Thymus (tissue), 11 donors: Measurements from ENCODE around the gene ARID1B. TPM values are rescaled to one million over a fixed set of nuclear protein-coding genes. Genes with fewer than 3 reads are reported as not detected.

ENCODE experiments used
- DNase-seq, 9 donors: peaks; one replicate each; pipeline ENCODE4 v3.0.0-alpha.2; 2013; ENCODE audit warnings: low spot score in 9 of 9, low read depth in 6 of 9, missing footprints in 1 of 9
- H3K27ac ChIP-seq, 2 donors: one replicate each; pipeline ENCODE4 v1.5.1; 2013; ENCODE audit warnings: control low read depth in 1 of 2, low read depth in 1 of 2, low read length in 1 of 2, mild to moderate bottlenecking in 1 of 2, moderate library complexity in 1 of 2
- H3K27me3 ChIP-seq, 2 donors: one replicate each; pipeline ENCODE4 v1.5.1; 2013; ENCODE audit warnings: low read length in 1 of 2; ENCODE audit not compliant: control insufficient read depth in 2 of 2, insufficient read depth in 1 of 2
- H3K36me3 ChIP-seq, 2 donors: one replicate each; pipeline ENCODE4 v1.5.1; 2013; ENCODE audit warnings: low read length in 1 of 2, mild to moderate bottlenecking in 1 of 2, moderate library complexity in 1 of 2; ENCODE audit not compliant: control insufficient read depth in 2 of 2, insufficient read depth in 2 of 2
- H3K4me1 ChIP-seq, 2 donors: one replicate each; pipeline ENCODE4 v1.5.1; 2013; ENCODE audit warnings: low read length in 2 of 2; ENCODE audit not compliant: control insufficient read depth in 2 of 2, insufficient read depth in 2 of 2
- H3K4me3 ChIP-seq, 2 donors: one replicate each; pipeline ENCODE4 v1.5.1; 2013; ENCODE audit warnings: low read length in 2 of 2, control low read depth in 1 of 2, mild to moderate bottlenecking in 1 of 2
- H3K9me3 ChIP-seq, 2 donors: one replicate each; pipeline ENCODE4 v1.5.1; 2013; ENCODE audit warnings: low read length in 1 of 2, mild to moderate bottlenecking in 1 of 2; ENCODE audit not compliant: control insufficient read depth in 2 of 2, insufficient read depth in 1 of 2
- WGBS: extraction: QIAGEN DNeasy Blood & Tissue Kit; methylation state at CpG from one replicate; pipeline ENCODE4 v1.1.7; 2013; 5-methylcytosine and 5-hydroxymethylcytosine counted together
- polyA plus RNA-seq: library from polyadenylated mRNA; stranded (reverse); fragments of 200-250 nt; gene quantifications from one replicate; pipeline ENCODE4 v1.2.3, GENCODE V29; 2013
- total RNA-seq: library from RNA; stranded (reverse); fragments of 120-200 nt; gene quantifications from one replicate; pipeline ENCODE4 v1.2.4, GENCODE V29; 2013
- donor health status: healthy.

The ARID1B gene
- total and polyA plus RNA-seq, 2 donors, result 24.0 to 26.5 TPM

DNA sequence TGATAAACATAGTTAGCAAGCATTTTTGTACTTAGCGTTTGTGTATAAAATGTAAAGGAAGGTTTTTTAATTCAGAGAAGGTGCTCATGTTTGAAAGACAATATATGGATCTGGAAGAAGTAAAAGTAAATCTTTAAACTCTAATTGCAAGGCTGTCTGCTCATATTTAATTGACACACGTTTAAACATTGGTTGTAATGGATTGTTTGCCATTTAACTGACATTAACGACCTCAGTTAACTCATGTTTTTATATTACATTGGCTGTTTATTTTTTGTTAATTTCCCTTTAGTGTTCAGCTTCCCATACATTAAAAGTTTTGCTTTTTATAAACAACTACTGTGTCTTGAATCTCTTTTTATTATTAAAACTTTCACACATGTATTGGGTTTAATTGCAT is 208.1 kb downstream of the ARID1B start:
- no peak for DNase-seq
- H3K27me3 ChIP-seq, result no peaks in the 10 kb centered on the region
- no peak overlapping the region for H3K4me3 ChIP-seq
- H3K27ac ChIP-seq, result no peak overlapping the region
- H3K4me1 ChIP-seq, result peaks cover 5 to 15% of the 10 kb centered on the region in 2 donors
- no peaks in the 10 kb centered on the region for H3K9me3 ChIP-seq
- WGBS, result 97% methylated on average over 3 of the region's 3 CpGs
- H3K36me3 ChIP-seq, result no peaks in the 10 kb centered on the region

DNA sequence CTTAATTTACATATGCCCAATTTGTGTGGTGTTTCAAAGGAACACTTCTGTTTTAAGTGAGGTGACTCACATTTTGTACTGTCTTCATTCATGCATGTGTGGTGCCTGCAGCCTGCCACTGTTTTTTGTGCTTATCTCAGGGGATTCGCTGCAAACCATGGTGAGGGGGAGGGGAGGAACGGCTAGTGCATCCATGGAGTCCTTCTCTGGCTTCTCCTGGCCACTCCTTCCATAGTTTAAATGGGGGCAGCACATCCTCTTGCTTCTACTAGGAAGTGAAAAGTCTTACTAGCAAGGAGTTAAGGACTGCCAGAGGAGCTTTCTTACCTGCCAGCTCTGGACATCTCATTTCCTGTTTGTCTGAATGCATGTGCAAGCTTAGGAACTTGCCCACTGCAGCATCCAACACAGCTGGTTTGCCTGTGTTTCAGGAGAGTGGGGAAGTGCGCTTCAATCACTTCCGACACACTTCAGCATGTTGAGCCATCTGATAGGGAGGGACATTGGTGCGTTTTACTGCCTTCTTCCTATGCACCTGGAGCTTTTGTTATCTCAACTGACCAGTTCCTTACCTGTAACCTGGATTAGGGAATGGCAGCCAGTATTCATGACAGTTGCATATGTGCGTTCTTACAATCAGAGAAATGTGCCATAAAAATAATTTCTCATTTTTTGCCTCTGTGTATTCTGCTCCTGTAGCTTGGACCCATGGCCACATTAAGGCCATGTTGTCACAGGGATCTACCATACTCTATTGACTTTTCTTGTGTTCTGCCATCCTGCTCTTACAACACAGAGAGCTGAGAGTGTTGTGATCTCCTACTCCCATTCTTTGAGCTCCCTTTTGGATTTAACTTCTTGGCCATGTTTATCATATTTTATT is 211.3 kb downstream of the ARID1B start:
- 25% methylated on average over 6 of the region's 6 CpGs for WGBS
- Histone ChIP-seq H3K27me3 (no peaks in the 10 kb centered on the region), H3K4me3 (no peak overlapping the region), H3K9me3 (no peaks in the 10 kb centered on the region), H3K27ac (peak overlapping the region in 1 of 2 donors; percentile 21), H3K36me3 (no peaks in the 10 kb centered on the region), H3K4me1 (peaks cover 5 to 12% of the 10 kb centered on the region in 2 donors)
- DNase-seq, result peak in 7 of 9 donors; percentile 10 to 56 (median 18)

DNA sequence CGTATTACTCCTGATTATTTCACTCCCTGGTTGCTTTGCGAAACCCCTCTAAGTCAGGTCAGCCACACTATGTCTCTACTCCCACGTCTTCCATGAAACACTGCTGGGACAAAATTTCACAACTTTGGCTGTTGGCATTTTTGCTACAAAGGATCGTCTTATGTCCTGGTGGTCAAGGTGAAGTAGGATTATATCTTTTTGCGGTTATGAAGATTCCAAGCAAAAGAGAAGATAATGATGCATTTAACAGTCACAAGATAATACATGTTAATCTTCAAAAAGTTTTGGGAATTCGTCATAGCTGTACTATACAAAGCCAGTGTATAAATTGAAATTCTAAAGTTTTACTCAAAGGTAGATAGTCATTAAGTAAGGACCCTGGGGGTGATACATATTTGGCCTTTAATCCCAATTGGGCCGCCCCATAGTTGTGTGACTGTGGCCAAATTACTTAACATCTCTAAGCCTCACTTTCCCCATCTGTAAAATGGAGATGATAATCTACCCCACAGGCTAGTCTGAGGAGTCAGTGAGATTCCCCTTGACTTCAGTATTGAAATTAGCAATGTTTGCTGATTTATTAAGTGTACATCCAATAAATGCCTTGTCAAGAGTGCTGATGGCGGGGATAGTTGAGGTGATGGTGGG is 212.1 kb downstream of the ARID1B start:
- Histone ChIP-seq H3K4me1 (peaks cover 5 to 10% of the 10 kb centered on the region in 2 donors), H3K36me3 (no peaks in the 10 kb centered on the region), H3K27ac (no peak overlapping the region), H3K9me3 (no peaks in the 10 kb centered on the region), H3K27me3 (no peaks in the 10 kb centered on the region), H3K4me3 (no peak overlapping the region)
- DNase-seq, result no peak
- 86% methylated on average over 8 of the region's 8 CpGs for WGBS

DNA sequence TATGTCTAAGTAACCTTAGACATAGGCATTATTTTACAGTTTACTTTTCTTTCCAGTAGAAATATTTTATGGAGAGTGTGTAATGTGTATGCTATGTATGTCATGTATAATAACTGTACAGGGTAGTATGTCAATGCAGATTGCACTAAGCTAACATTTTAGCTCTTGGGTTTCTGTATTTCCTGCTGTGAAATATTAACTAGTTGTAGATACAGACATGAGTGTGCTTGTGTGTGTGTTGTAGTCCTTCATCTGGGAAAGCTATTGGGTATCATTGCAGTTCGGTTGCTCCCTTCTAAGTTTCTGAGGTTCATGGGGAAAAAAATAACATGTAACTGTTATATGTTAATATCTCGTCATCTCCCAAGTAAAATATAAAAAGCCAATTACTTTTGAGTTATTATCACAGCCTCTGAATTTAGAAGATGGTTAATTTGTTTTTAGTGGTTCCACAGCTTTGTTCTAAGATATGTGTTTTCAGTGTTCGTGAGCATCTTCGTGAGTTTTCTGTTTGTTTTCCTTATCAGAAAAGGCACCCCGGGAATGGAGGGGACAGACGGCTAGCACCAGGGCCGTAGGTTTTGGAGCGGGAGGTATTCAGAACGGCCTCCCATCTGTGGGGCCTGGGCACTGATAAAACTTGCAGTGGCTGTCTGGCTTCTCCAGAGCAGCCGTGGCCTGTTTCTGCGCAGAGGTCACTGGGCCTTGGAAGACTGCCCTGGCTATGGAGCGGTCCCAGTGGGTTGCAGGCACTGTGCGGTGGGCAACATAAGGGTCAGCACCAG is 215.0 kb downstream of the ARID1B start:
- Histone ChIP-seq H3K4me1 (peaks cover 5 to 10% of the 10 kb centered on the region in 2 donors), H3K9me3 (no peaks in the 10 kb centered on the region), H3K27ac (no peak overlapping the region), H3K27me3 (no peaks in the 10 kb centered on the region), H3K4me3 (no peak overlapping the region), H3K36me3 (no peaks in the 10 kb centered on the region)
- no peak for DNase-seq
- WGBS, result 95% methylated on average over 13 of the region's 13 CpGs

DNA sequence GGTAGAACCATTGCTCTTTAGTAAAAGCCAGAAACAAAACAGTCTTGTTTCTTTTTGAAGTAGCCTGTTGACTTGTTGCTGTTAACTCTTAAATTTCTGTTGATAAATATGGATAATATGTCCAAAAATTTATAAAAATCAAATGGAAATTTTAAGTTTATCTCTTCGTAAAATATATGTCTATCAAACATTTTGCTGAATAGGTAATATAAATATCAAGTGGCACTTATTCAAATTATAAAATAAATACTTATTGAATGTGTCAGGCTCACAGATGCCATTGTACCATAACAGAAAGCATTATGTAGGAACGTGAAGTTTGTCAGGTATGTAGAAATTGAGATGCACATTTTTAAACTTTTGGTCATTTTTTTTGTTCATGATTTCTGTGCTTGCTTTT is 216.5 kb downstream of the ARID1B start:
- 98% methylated on average over 2 of the region's 2 CpGs for WGBS
- H3K27me3 ChIP-seq, result no peaks in the 10 kb centered on the region
- H3K4me1 ChIP-seq, result peaks cover 0 to 2% of the 10 kb centered on the region in 2 donors
- H3K36me3 ChIP-seq, result no peaks in the 10 kb centered on the region
- no peak overlapping the region for H3K27ac ChIP-seq
- no peaks in the 10 kb centered on the region for H3K9me3 ChIP-seq
- no peak for DNase-seq
- H3K4me3 ChIP-seq, result no peak overlapping the region

DNA sequence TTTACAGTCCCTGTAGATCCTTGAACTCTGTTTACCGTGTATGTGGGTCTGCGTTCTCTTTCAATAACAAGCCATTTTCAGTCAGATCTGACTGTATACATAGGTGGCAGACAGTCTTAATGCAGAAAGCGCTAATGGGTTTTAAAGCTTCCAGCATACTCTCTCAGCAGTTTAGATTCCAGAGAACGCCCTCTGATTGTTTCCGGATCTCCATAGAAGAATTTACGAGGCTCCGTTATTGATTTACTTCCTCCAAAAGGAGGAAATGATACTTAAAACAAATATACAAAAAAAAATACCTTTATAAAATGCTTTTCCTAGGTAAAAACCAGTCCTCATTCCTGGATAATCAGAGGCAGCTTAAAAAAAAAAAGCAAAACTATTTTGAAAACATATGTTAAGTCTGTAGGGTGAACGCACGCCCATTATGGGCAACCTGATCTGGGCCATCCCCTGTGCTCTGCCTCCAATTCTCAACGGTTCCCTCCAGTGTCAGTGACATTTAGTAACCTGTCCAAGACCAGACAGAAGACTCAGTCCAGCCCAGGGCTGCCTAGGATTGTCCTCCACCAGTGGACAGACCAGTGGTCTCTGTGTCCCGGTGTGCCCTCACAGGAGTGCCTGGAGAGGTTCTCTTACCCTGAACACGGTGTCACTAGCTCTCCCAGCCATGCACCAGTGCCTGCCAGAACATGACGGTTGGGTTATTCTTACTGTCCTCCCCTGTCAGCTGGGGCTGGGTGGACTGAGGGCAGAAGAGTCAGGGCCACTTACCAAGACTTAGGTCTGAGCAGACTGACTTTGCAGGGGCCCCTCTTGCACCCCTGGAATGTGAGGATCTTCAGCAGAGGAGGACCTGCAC is 217.3 kb downstream of the ARID1B start:
- H3K27me3 ChIP-seq, result no peaks in the 10 kb centered on the region
- H3K36me3 ChIP-seq, result no peaks in the 10 kb centered on the region
- no peak overlapping the region for H3K27ac ChIP-seq
- DNase-seq, result no peak
- H3K9me3 ChIP-seq, result no peaks in the 10 kb centered on the region
- no peaks in the 10 kb centered on the region for H3K4me1 ChIP-seq
- no peak overlapping the region for H3K4me3 ChIP-seq
- 88% methylated on average over 13 of the region's 13 CpGs for WGBS

DNA sequence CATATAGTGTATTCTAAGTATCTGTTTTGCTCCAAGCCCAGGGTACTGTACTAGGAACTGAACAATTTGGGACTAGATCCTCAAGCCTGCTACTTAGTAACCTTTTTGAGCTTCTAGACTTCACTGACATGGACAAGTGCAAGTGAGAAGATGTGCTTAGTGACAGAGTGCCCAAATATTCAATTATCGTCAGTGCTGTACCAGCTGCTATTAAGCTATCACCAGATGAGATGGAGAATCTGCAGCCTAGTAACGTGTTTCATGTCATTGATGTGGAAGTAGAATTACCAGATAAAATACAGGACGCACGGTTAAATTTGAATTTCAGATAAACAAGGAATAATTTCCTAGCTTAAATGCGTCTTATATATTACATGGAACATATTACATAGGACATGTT is 218.3 kb downstream of the ARID1B start:
- no peak overlapping the region for H3K27ac ChIP-seq
- no peaks in the 10 kb centered on the region for H3K4me1 ChIP-seq
- no peak overlapping the region for H3K4me3 ChIP-seq
- no peaks in the 10 kb centered on the region for H3K27me3 ChIP-seq
- 96% methylated on average over 5 of the region's 5 CpGs for WGBS
- no peaks in the 10 kb centered on the region for H3K36me3 ChIP-seq
- no peak for DNase-seq
- no peaks in the 10 kb centered on the region for H3K9me3 ChIP-seq

DNA sequence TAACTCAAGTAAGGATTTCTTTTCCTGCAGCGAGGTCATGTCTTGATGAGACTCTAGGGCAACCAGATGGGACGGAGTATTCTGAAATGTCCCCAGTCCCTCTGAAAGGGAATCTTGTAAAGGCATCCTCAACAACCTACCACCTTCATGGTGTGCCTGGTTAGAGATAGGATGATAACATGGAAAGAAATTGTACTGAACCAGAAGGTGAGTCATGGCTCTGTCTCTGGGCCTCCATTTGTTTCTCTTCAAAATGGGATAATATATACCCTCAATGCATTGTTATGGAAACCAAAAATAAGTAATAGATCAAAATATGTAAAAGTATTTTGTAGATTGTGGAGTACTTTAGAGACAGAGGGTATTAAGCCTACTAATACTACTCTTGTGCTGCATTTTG is 219.1 kb downstream of the ARID1B start:
- WGBS, result 97% methylated on average over 2 of the region's 2 CpGs
- no peaks in the 10 kb centered on the region for H3K36me3 ChIP-seq
- H3K4me3 ChIP-seq, result no peak overlapping the region
- no peaks in the 10 kb centered on the region for H3K9me3 ChIP-seq
- no peaks in the 10 kb centered on the region for H3K27me3 ChIP-seq
- no peak for DNase-seq
- H3K27ac ChIP-seq, result no peak overlapping the region
- H3K4me1 ChIP-seq, result no peaks in the 10 kb centered on the region
